Endothelial cell of umbilical vein (primary cell): ENCODE measurements around the gene SYNE3. TPM values are rescaled to one million over a fixed set of nuclear protein-coding genes. Genes with fewer than 3 reads are reported as not detected.

Source experiments
- BruUV-seq: library from RNA; stranded (reverse); fragments of 400-500 nt; replicated peaks from 2 replicates; lab custom pipeline; 2021; lab: Mats Ljungman, UMichigan
- CTCF ChIA-PET: fragments of 300-600, 350-600 bp; sonication (Branson Sonifier 250); formaldehyde crosslinking; loops from one replicate; lab custom pipeline; 2021; ENCODE audit warnings: antibody characterized with exemption, inconsistent platforms; lab: Charles Lee
- POLR2A ChIA-PET: fragments of 300-600, 350-600 bp; sonication (Branson Sonifier 250); formaldehyde crosslinking; loops from one replicate; lab custom pipeline; 2021; ENCODE audit warnings: antibody characterized with exemption, inconsistent platforms; lab: Charles Lee
- DNase-seq: peaks from one replicate; pipeline ENCODE4 v3.0.0-alpha.2; 2011; ENCODE audit warnings: low read depth, low spot score
- FAIRE-seq: peaks from 2 replicates; lab custom pipeline; 2011; peaks lifted over from hg19 to GRCh38; lab: Jason Lieb, UNC
- H2AFZ ChIP-seq: 2 replicates; pipeline ENCODE4 v1.6.0; 2012; ENCODE audit warnings: low read depth, low read length, control low read depth, inconsistent platforms
- H3K27ac ChIP-seq: 2 replicates; pipeline ENCODE4 v1.5.1; 2011; ENCODE audit warnings: low read depth, mild to moderate bottlenecking, control low read depth, low read length, moderate library complexity; ENCODE audit not compliant: insufficient read depth
- H3K27me3 ChIP-seq, 2 experiments: 2 replicates each; pipeline versions ENCODE4 v1.6.0 to v1.6.1; 2011; ENCODE audit warnings: low read length in 2 of 2, mixed read lengths in 1 of 2; ENCODE audit not compliant: control insufficient read depth in 2 of 2, insufficient read depth in 2 of 2
- H3K36me3 ChIP-seq, 2 experiments: 2 replicates in 1 of 2; 3 replicates in 1 of 2; pipeline ENCODE4 v1.5.1; 2011; ENCODE audit warnings: low read length in 2 of 2, mild to moderate bottlenecking in 1 of 2, moderate library complexity in 1 of 2; ENCODE audit not compliant: control insufficient read depth in 2 of 2, insufficient read depth in 2 of 2; ENCODE audit errors: extremely low read depth in 1 of 2
- H3K4me1 ChIP-seq: 3 replicates; pipeline ENCODE4 v1.5.1; 2011; ENCODE audit warnings: mild to moderate bottlenecking, low read length; ENCODE audit not compliant: control insufficient read depth, insufficient read depth; ENCODE audit errors: extremely low read depth
- H3K4me2 ChIP-seq: 2 replicates; pipeline ENCODE4 v1.6.1; 2011; ENCODE audit warnings: low read length, control low read depth, mixed read lengths; ENCODE audit not compliant: insufficient read depth
- H3K4me3 ChIP-seq, 3 experiments: fragments of 200-600 bp in 1 of 3; sonication (generic), shearing (Covaris generic) in 1 of 3; replicated peaks in 1 of 3; 2 replicates each; pipeline ENCODE4 v1.5.1; 2011 to 2016; ENCODE audit warnings: control low read depth in 3 of 3, low read length in 3 of 3, mild to moderate bottlenecking in 2 of 3, inconsistent platforms in 1 of 3, low read depth in 1 of 3, moderate library complexity in 1 of 3; ENCODE audit not compliant: insufficient read depth in 1 of 3
- H3K79me2 ChIP-seq: 2 replicates; pipeline ENCODE4 v1.6.0; 2012; ENCODE audit warnings: low read length, inconsistent platforms; ENCODE audit not compliant: control insufficient read depth, insufficient read depth
- H3K9ac ChIP-seq: replicated peaks from 2 replicates; pipeline ENCODE3; 2011; ENCODE audit warnings: low read length, control low read depth; ENCODE audit not compliant: insufficient read depth; ENCODE audit errors: extremely low read depth
- H3K9me1 ChIP-seq: replicated peaks from 3 replicates; pipeline ENCODE4 v1.6.0; 2011; ENCODE audit warnings: mild to moderate bottlenecking, low read length; ENCODE audit not compliant: control insufficient read depth, insufficient read depth; ENCODE audit errors: extremely low read depth
- H3K9me3 ChIP-seq: replicated peaks from 2 replicates; pipeline ENCODE4 v1.5.1; 2012; ENCODE audit warnings: low read length, inconsistent platforms; ENCODE audit not compliant: control insufficient read depth, insufficient read depth
- H4K20me1 ChIP-seq: replicated peaks from 2 replicates; pipeline ENCODE3; 2011; ENCODE audit warnings: mild to moderate bottlenecking, low read length; ENCODE audit not compliant: control insufficient read depth, insufficient read depth; ENCODE audit errors: extremely low read depth
- CTCF ChIP-seq, 2 donors: IDR thresholded peaks; 1 replicate in 1 of 2; 2 replicates in 1 of 2; pipeline ENCODE4 v1.5.1; 2011; ENCODE audit warnings: low read length in 2 of 2, mild to moderate bottlenecking in 2 of 2, moderate library complexity in 2 of 2, control low read depth in 1 of 2, inconsistent platforms in 1 of 2, low read depth in 1 of 2; ENCODE audit not compliant: insufficient read depth in 1 of 2; ENCODE audit errors: extremely low read depth in 1 of 2
- EZH2 ChIP-seq: IDR thresholded peaks from 2 replicates; pipeline ENCODE4 v1.6.1; 2012; ENCODE audit warnings: borderline replicate concordance, low read depth, mild to moderate bottlenecking, moderate library complexity, low read length, inconsistent platforms; ENCODE audit not compliant: severe bottlenecking
- FOS ChIP-seq: IDR thresholded peaks from 2 replicates; pipeline ENCODE4 v1.6.1; 2011; ENCODE audit warnings: mild to moderate bottlenecking, low read length, moderate library complexity, borderline replicate concordance; ENCODE audit not compliant: insufficient read depth
- GATA2 ChIP-seq: IDR thresholded peaks from 2 replicates; pipeline ENCODE4 v1.7.0; 2011; ENCODE audit warnings: low read depth, mild to moderate bottlenecking, moderate library complexity, mixed read lengths, low read length; ENCODE audit not compliant: insufficient read length, insufficient read depth
- JUN ChIP-seq: IDR thresholded peaks from 2 replicates; pipeline ENCODE4 v1.6.1; 2011; ENCODE audit warnings: borderline replicate concordance, low read depth; ENCODE audit not compliant: insufficient read length, insufficient read depth
- MAX ChIP-seq: IDR thresholded peaks from 2 replicates; pipeline ENCODE4 v1.6.1; 2011; ENCODE audit not compliant: insufficient read depth, insufficient read length
- MYC ChIP-seq: IDR thresholded peaks from one replicate; pipeline ENCODE4 v1.6.1; 2011; ENCODE audit warnings: mild to moderate bottlenecking, low read depth, low read length
- POLR2A ChIP-seq: IDR thresholded peaks from 2 replicates; pipeline ENCODE4 v1.6.1; 2012; ENCODE audit warnings: low read depth, mild to moderate bottlenecking, control low read depth, low read length
- POLR2AphosphoS5 ChIP-seq: IDR thresholded peaks from 2 replicates; pipeline ENCODE4 v1.6.1; 2012; ENCODE audit warnings: low read depth, mild to moderate bottlenecking, control low read depth, low read length, moderate library complexity; ENCODE audit not compliant: insufficient read depth
- dilution Hi-C: fragments of 300-500 bp; cut with MboI; formaldehyde crosslinking; loops from one replicate; pipeline ENCODE4 v1.15.0; 2019; ENCODE audit warnings: low sequenced_read_pairs; ENCODE audit not compliant: extremely low pct_ligation_motif_present
- intact Hi-C: fragments of 100-400 bp; cut with micrococcal nuclease; formaldehyde crosslinking; loops from one replicate; pipeline ENCODE4 v1.10.0; 2022
- polyA plus RNA-seq, 4 experiments: library from polyadenylated mRNA; depleted of rRNA in 3 of 4; stranded (reverse) in 3 of 4; unstranded in 1 of 4; fragments of >200 nt; gene quantifications; 2 replicates each; pipeline versions ENCODE4 v1.2.1 to v1.2.3, GENCODE V29; 2011 to 2012; ENCODE audit warnings: missing spikeins in 1 of 4
- total RNA-seq: library from RNA; stranded (reverse); gene quantifications from 2 replicates; pipeline ENCODE4 v1.2.3, GENCODE V29; 2021

SYNE3 gene
- total and polyA plus RNA-seq, 2 donors (not counting 3 experiments of a cell fraction or from before 2014, with no cell fraction given), result 3.0 to 18.8 TPM

GRCh38 chr14:95553141-95553540, 36.7 kb upstream of the SYNE3 start:
- Histone ChIP-seq H4K20me1 (no peaks in the 10 kb centered on the region), H3K9ac (no peak overlapping the region), H3K79me2 (no peaks in the 10 kb centered on the region), H3K27me3 (no peaks in the 10 kb centered on the region), H3K4me1 (peaks cover 10% of the 10 kb centered on the region), H3K27ac (no peak overlapping the region), H2AFZ (no peak overlapping the region), H3K36me3 (no peaks in the 10 kb centered on the region), H3K4me3 (no peak overlapping the region), H3K9me1 (no peaks in the 10 kb centered on the region), H3K4me2 (no peak overlapping the region), H3K9me3 (no peaks in the 10 kb centered on the region)
- no TSS peak for BruUV-seq
- FAIRE-seq, result no peak
- dilution Hi-C loops, result no loop called here
- DNase-seq, result no peak
- ChIA-PET CTCF (interaction anchor here (1.0 to 1.1 kb wide), 2 partner anchors 9 to 111 kb away, joined by 3 to 4 read pairs; no protein-coding TSS in a partner anchor), POLR2A (no interaction called here)
- TF ChIP-seq EZH2, result no peak
- TF ChIP-seq CTCF (IDR thresholded peaks at IDR 0.05; ENCODE audit: extremely low read depth in 1 of 2, insufficient read depth in 1 of 2, low read depth in 1 of 2, low read length in 2 of 2), result no peak
- TF ChIP-seq GATA2, result no peak
- intact Hi-C loops, result no loop called here

GRCh38 chr14:95551435-95551834, 35.0 kb upstream of the SYNE3 start:
- Histone ChIP-seq H3K9me1 (no peaks in the 10 kb centered on the region), H3K27ac (no peak overlapping the region), H3K4me2 (no peak overlapping the region), H2AFZ (no peak overlapping the region), H3K9ac (no peak overlapping the region), H3K36me3 (no peaks in the 10 kb centered on the region), H3K4me1 (peaks cover 27% of the 10 kb centered on the region), H3K27me3 (no peaks in the 10 kb centered on the region), H3K9me3 (no peaks in the 10 kb centered on the region), H3K4me3 (no peak overlapping the region), H4K20me1 (no peaks in the 10 kb centered on the region), H3K79me2 (peaks cover 4% of the 10 kb centered on the region)
- no peak for DNase-seq
- TF ChIP-seq POLR2AphosphoS5 (no peak), MYC (no peak), JUN (no peak), EZH2 (no peak), FOS (no peak), GATA2 (no peak), MAX (no peak), POLR2A (no peak), CTCF (IDR thresholded peaks at IDR 0.05; ENCODE audit: extremely low read depth in 1 of 2, insufficient read depth in 1 of 2, low read depth in 1 of 2, low read length in 2 of 2) (no peak)
- no peak for FAIRE-seq
- no TSS peak for BruUV-seq
- ChIA-PET POLR2A (no interaction called here), CTCF (no interaction called here)
- intact Hi-C loops (no loop called here), dilution Hi-C loops (no loop called here)
